Kidney epithelial cell (primary cell): ENCODE data around the gene STK11IP. TPM values are rescaled to one million over a fixed set of nuclear protein-coding genes. Genes with fewer than 3 reads are reported as not detected.
A peak's percentile ranks its signal among the peaks of the same experiment; 100 is the strongest.

Experiments
- DNase-seq: peaks from one replicate; pipeline ENCODE4 v3.0.0-alpha.2; 2010; ENCODE audit warnings: low read depth
- H3K27me3 ChIP-seq: 2 replicates; pipeline ENCODE4 v1.6.0; 2011; ENCODE audit warnings: low read length; ENCODE audit not compliant: control insufficient read depth, insufficient read depth
- H3K36me3 ChIP-seq: 2 replicates; pipeline ENCODE4 v1.5.1; 2011; ENCODE audit warnings: low read length; ENCODE audit not compliant: control insufficient read depth, insufficient read depth
- H3K4me3 ChIP-seq: 2 replicates; pipeline ENCODE4 v1.5.1; 2011; ENCODE audit warnings: low read depth, mild to moderate bottlenecking, control low read depth, low read length
- total RNA-seq: library from RNA; depleted of rRNA; stranded (reverse); fragments of >200 nt; gene quantifications from 2 replicates; pipeline ENCODE4 v1.2.3, GENCODE V29; 2015
- TF ChIP-seq, protein P1 (sequence below): IDR thresholded peaks from 2 replicates; pipeline ENCODE4 v1.5.1; 2011; ENCODE audit warnings: mild to moderate bottlenecking, moderate library complexity, low read length, control low read depth, inconsistent platforms; ENCODE audit not compliant: insufficient read depth, poor library complexity, severe bottlenecking

STK11IP gene
- total RNA-seq, 1 donor from 2014 or later = 22.2 TPM

DNA sequence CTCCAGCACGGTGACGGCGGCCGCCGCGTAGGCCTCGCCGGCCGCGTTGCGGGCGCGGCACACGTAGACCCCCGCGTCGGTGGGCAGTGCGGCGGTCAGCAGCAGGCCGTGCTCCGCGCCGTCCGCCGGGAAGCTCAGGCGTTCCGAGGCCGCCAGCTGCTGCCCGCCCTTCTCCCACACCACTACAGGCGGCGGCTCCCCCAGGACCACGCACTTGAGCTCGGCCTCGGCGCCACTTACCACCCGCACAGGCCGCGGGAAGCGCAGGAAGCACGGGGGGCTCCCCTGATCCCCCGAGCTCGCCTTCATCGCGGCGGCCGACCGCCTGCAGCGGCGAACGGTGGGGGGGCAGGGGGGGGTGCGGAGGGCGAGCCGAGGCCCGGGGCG lies 26.7 kb upstream of the STK11IP start:
- Histone ChIP-seq H3K27me3 (no peaks in the 10 kb centered on the region), H3K4me3 (peak overlapping the region; percentile 73), H3K36me3 (no peaks in the 10 kb centered on the region)
- TF ChIP-seq, protein P1, sequence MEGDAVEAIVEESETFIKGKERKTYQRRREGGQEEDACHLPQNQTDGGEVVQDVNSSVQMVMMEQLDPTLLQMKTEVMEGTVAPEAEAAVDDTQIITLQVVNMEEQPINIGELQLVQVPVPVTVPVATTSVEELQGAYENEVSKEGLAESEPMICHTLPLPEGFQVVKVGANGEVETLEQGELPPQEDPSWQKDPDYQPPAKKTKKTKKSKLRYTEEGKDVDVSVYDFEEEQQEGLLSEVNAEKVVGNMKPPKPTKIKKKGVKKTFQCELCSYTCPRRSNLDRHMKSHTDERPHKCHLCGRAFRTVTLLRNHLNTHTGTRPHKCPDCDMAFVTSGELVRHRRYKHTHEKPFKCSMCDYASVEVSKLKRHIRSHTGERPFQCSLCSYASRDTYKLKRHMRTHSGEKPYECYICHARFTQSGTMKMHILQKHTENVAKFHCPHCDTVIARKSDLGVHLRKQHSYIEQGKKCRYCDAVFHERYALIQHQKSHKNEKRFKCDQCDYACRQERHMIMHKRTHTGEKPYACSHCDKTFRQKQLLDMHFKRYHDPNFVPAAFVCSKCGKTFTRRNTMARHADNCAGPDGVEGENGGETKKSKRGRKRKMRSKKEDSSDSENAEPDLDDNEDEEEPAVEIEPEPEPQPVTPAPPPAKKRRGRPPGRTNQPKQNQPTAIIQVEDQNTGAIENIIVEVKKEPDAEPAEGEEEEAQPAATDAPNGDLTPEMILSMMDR = no peak
- DNase-seq = no peak

DNA sequence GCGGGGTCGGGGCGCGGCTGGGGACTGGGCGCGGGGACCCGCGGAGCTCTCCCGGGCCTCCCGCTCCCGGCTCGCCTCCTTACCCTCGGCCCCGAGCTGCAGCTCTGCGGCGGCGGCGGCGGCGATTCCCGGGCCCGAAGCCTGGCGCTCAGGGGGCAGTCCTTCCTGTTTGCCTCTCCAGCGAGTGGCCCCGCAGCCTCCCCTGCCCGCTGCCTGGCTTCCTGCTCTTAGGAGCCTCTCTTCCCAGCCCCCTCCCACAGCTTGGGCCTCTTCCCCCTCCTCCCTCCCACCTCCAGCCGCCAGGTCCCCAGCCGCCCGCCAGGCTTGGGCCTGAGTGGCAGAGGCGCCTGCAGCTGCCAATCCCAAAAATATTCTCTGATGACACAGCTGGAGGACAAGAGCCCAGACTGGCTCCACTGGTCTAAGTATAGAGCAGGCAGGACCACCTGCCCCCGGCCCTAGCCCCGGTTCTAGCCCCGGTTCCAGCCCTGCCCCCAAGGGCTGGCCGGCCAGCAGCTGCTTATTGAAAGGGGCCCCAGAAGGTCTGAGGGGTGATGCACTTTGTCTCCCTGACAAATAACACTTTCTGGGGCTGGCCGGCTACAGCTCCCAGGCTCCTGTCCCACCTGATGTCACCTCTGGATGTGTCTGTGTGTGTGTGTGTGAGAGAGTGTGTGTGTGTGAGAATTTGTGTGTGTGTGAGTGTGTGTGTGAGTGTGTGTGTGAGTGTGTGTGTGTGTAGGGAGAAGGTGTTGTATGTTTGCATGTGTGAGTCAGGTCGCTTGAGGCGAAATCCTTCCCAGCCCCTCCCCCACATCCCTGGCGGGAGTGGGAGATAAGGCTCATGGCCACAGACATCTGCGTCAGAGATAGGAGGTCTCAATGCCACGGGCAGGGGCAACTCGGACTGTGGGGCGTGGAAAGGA lies 26.1 kb upstream of the STK11IP start, which contains the start of gene OBSL1:
Gene OBSL1 (minus strand): TSS at position 229 of the 926 bp plus-strand sequence. CDS start 307 bp downstream, outside the sequence.
- TF ChIP-seq, protein P1 = no peak
- no peak for DNase-seq
- Histone ChIP-seq H3K27me3 (no peaks in the 10 kb centered on the region), H3K36me3 (no peaks in the 10 kb centered on the region), H3K4me3 (peak within 1 kb of the TSS; percentile 73)

DNA sequence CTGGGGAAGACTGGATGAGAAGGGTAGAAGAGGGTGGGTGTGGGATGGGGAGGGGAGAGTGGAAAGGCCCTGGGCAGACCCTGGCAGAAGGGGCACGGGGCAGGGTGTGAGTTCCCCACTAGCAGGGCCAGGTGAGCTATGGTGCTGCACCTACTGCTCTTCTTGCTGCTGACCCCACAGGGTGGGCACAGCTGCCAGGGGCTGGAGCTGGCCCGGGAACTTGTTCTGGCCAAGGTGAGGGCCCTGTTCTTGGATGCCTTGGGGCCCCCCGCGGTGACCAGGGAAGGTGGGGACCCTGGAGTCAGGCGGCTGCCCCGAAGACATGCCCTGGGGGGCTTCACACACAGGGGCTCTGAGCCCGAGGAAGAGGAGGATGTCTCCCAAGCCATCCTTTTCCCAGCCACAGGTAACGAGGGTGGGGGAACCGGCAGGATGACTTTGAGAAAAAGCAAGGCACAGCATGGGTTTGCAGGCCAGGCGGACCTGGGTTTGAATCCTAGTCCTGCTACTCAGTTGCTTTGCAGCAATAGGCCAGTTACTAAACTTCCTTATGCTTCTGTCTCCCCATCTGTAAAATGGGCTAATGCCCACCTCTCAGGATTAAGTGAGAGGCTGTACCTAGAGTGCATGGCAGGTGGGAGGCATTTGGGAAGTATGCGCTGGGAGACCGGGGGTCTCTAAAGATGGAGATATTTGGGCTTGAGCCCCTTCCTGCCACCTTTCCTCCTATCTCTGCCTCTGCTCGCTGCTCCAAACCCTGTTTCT lies 25.2 kb upstream of the STK11IP start, which contains the start of gene INHA:
Gene INHA (plus strand): TSS at position 74 of the 765 bp plus-strand sequence. CDS start 65 bp downstream, at position 139.
- TF ChIP-seq, protein P1 = no peak
- no peak for DNase-seq
- no peaks in the 10 kb centered on the region for H3K36me3 ChIP-seq
- H3K27me3 ChIP-seq = no peaks in the 10 kb centered on the region
- peak within 1 kb of the TSS; percentile 73 for H3K4me3 ChIP-seq

DNA sequence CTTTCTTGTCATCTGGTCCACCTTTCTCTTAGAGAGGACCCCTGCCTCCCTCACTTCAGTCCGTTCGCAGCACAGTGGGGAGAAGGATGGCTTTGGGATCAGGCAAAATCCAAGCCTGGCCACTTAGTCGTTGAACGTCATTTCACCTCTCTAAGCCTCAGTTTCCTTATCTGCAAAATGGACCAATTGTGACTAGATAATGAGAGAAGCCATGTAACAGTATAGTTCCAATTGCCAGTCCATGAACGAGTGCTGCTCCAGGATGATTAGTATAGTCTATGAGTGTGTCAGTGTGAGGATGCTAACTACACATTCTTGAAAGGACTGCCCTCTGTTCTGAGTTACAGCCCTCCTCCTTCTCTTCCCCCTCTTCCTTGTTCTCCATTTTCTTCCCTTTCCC lies 24.5 kb upstream of the STK11IP start:
- Histone ChIP-seq H3K36me3 (no peaks in the 10 kb centered on the region), H3K4me3 (no peak overlapping the region), H3K27me3 (no peaks in the 10 kb centered on the region)
- no peak for DNase-seq
- TF ChIP-seq, protein P1 = no peak

DNA sequence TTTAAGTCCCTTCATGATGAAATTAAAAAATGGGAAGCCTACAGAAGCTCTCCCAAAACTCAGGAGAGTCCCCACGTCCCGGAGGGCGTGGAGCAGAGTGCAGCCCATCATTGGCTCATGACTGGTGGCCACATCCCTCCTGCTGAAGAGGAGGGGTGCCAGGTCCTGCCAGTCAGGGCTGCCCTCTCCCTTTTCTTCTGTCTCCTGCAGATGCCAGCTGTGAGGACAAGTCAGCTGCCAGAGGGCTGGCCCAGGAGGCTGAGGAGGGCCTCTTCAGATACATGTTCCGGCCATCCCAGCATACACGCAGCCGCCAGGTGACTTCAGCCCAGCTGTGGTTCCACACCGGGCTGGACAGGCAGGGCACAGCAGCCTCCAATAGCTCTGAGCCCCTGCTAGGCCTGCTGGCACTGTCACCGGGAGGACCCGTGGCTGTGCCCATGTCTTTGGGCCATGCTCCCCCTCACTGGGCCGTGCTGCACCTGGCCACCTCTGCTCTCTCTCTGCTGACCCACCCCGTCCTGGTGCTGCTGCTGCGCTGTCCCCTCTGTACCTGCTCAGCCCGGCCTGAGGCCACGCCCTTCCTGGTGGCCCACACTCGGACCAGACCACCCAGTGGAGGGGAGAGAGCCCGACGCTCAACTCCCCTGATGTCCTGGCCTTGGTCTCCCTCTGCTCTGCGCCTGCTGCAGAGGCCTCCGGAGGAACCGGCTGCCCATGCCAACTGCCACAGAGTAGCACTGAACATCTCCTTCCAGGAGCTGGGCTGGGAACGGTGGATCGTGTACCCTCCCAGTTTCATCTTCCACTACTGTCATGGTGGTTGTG lies 23.0 kb upstream of the STK11IP start:
- TF ChIP-seq, protein P1 = no peak
- H3K27me3 ChIP-seq = no peaks in the 10 kb centered on the region

More for the DNA sequence above, 23.0 kb upstream of the STK11IP start:
- Histone ChIP-seq H3K36me3 (no peaks in the 10 kb centered on the region), H3K4me3 (no peak overlapping the region)
- DNase-seq = no peak
